Esophagus squamous epithelium (tissue), 4 donors: ENCODE measurements around the gene SNRPB.

Source experiments
- CTCF ChIP-seq, 6 experiments: fragments of 450-650 bp in 4 of 6; fragments of 200-600 bp in 2 of 6; sonication (generic) in 2 of 6; IDR thresholded peaks; one replicate each; pipeline ENCODE4 v1.5.1; 2016 to 2019; ENCODE audit warnings: antibody characterized with exemption in 6 of 6, mild to moderate bottlenecking in 4 of 6, moderate library complexity in 4 of 6
- POLR2A ChIP-seq, 4 donors: fragments of 450-650 bp; IDR thresholded peaks; one replicate each; pipeline ENCODE4 v1.6.1; 2017; ENCODE audit warnings: antibody characterized with exemption in 4 of 4, mild to moderate bottlenecking in 4 of 4, moderate library complexity in 3 of 4

GRCh38 chr20:2507464-2507863 is 36.9 kb upstream of the SNRPB start:
- TF ChIP-seq CTCF (IDR thresholded peaks at IDR 0.05) (no peak), POLR2A (IDR thresholded peaks at IDR 0.05) (no peak)
